ENCODE results near the gene FDX1. TPM values are rescaled to one million over a fixed set of nuclear protein-coding genes. Genes with fewer than 3 reads are reported as not detected.
"Not testable (repeated sequence)": the region's sequence is repeated elsewhere in the genome, so short reads cannot be mapped to it uniquely, and the experiment has no call there.

The FDX1 gene
- total RNA-seq (10 to 100 TPM in 1 of 6 donors, 1 to 10 TPM in 5; 6.7 to 11.3 (median 8.3) TPM), polyA plus RNA-seq (1 to 10 TPM; 7.1 to 8.6 TPM)

- DNase-seq (peak; percentile 73 to 92 (median 84)), FAIRE-seq (no peak), ATAC-seq (peak; percentile 83 to 91 (median 86))
- no peaks in the 10 kb centered on the region for H3K9me3 ChIP-seq
- WGBS, 2 donors: 0% methylated on average over 48 to 65 of the region's 65 CpGs
- peak within 1 kb of the TSS; percentile 87 to 97 (median 92) for H3K27ac ChIP-seq
- H3K4me1 ChIP-seq: peaks cover 12 to 35% (median 32%) of the 10 kb centered on the region in 3 donors
- H3K36me3 ChIP-seq: no peaks in the 10 kb centered on the region
- H3K4me3 ChIP-seq: peak within 1 kb of the TSS; percentile 77 to 90 (median 83)
- intact Hi-C loops (cut with DNase I): loop anchor here in 1 of 3 donors (10.0 kb wide), 1 partner anchor 225 kb away; no protein-coding TSS in a partner anchor
- peak; percentile 38 to 76 (median 46) for TF ChIP-seq CTCF (IDR thresholded peaks at IDR 0.05)
- H3K27me3 ChIP-seq: no peaks in the 10 kb centered on the region
Measured at GRCh38 chr11:110429731-110430266, at the start of gene FDX1. Gene FDX1 (plus strand): TSS chr11:110429948. CDS start chr11:110430121, 173 bp downstream.

- Histone ChIP-seq H3K27ac (no peak overlapping the region), H3K36me3 (no peaks in the 10 kb centered on the region), H3K27me3 (no peaks in the 10 kb centered on the region), H3K4me3 (no peak overlapping the region), H3K9me3 (no peaks in the 10 kb centered on the region), H3K4me1 (peaks cover 0 to 10% (median 4%) of the 10 kb centered on the region in 3 donors)
- no peak for FAIRE-seq
- TF ChIP-seq CTCF (IDR thresholded peaks at IDR 0.05): no peak
- no peak for DNase-seq
- ATAC-seq: no peak
- 82 to 90% methylated on average over 4 of the region's 4 CpGs for WGBS, 2 donors
- intact Hi-C loops (cut with DNase I): no loop called here
Measured at GRCh38 chr11:110380836-110381622, 48.7 kb upstream of the FDX1 start.

GRCh38 chr11:110388231-110388630 is 41.5 kb upstream of the FDX1 start:
- H3K9me3 ChIP-seq; H3K4me1 ChIP-seq; ATAC-seq; H3K4me3 ChIP-seq; intact Hi-C loops (cut with DNase I); H3K36me3 ChIP-seq; H3K27ac ChIP-seq; DNase-seq; FAIRE-seq; H3K27me3 ChIP-seq: not testable (repeated sequence)
- 81 to 84% methylated on average over 9 of the region's 9 CpGs for WGBS, 2 donors

GRCh38 chr11:110389965-110390364 is 39.8 kb upstream of the FDX1 start:
- TF ChIP-seq CTCF (IDR thresholded peaks at IDR 0.05): no peak
- DNase-seq (no peak), ATAC-seq (no peak), FAIRE-seq (no peak)
- no peak overlapping the region for H3K4me3 ChIP-seq
- H3K36me3 ChIP-seq: no peaks in the 10 kb centered on the region
- intact Hi-C loops (cut with DNase I): no loop called here
- H3K27me3 ChIP-seq: no peaks in the 10 kb centered on the region
- WGBS, 2 donors: 73 to 83% methylated on average over 4 of the region's 4 CpGs
- H3K9me3 ChIP-seq: no peaks in the 10 kb centered on the region
- no peaks in the 10 kb centered on the region for H3K4me1 ChIP-seq
- H3K27ac ChIP-seq: no peak overlapping the region

- Histone ChIP-seq H3K36me3 (no peaks in the 10 kb centered on the region), H3K9me3 (no peaks in the 10 kb centered on the region), H3K4me3 (no peak overlapping the region), H3K27ac (no peak overlapping the region), H3K4me1 (no peaks in the 10 kb centered on the region), H3K27me3 (no peaks in the 10 kb centered on the region)
- 89 to 91% methylated on average over 3 of the region's 3 CpGs for WGBS, 2 donors
- no peak for TF ChIP-seq CTCF (IDR thresholded peaks at IDR 0.05)
- intact Hi-C loops (cut with DNase I): no loop called here
- FAIRE-seq: no peak
- DNase-seq: no peak
- ATAC-seq: no peak
Measured at GRCh38 chr11:110392056-110392455, 37.7 kb upstream of the FDX1 start.

- H3K27me3 ChIP-seq; H3K36me3 ChIP-seq; H3K9me3 ChIP-seq; H3K4me1 ChIP-seq; H3K27ac ChIP-seq; H3K4me3 ChIP-seq; DNase-seq; intact Hi-C loops (cut with DNase I); FAIRE-seq; ATAC-seq: not testable (repeated sequence)
- WGBS, 2 donors: 74 to 76% methylated on average over 8 of the region's 8 CpGs
Measured at GRCh38 chr11:110397668-110398286, 32.0 kb upstream of the FDX1 start.

- intact Hi-C loops (cut with DNase I); H3K27me3 ChIP-seq; H3K27ac ChIP-seq; H3K9me3 ChIP-seq; H3K4me3 ChIP-seq; FAIRE-seq; ATAC-seq; H3K36me3 ChIP-seq; H3K4me1 ChIP-seq; DNase-seq: not testable (repeated sequence)
- WGBS, 2 donors: 88 to 93% methylated on average over 5 of the region's 5 CpGs
Measured at GRCh38 chr11:110403585-110403984, 26.2 kb upstream of the FDX1 start.

GRCh38 chr11:110405636-110406035 is 24.1 kb upstream of the FDX1 start:
- ATAC-seq; H3K4me1 ChIP-seq; H3K9me3 ChIP-seq; H3K36me3 ChIP-seq; H3K27me3 ChIP-seq; FAIRE-seq; H3K27ac ChIP-seq; H3K4me3 ChIP-seq; DNase-seq; intact Hi-C loops (cut with DNase I): not testable (repeated sequence)
- WGBS, 2 donors: 48 to 50% methylated on average over 4 of the region's 4 CpGs
